Measurements from ENCODE around the gene ACOT7. TPM values are rescaled to one million over a fixed set of nuclear protein-coding genes. Genes with fewer than 3 reads are reported as not detected.

ACOT7 gene
- total RNA-seq, 1 donor from 2014 or later, result 12.7 TPM

DNA sequence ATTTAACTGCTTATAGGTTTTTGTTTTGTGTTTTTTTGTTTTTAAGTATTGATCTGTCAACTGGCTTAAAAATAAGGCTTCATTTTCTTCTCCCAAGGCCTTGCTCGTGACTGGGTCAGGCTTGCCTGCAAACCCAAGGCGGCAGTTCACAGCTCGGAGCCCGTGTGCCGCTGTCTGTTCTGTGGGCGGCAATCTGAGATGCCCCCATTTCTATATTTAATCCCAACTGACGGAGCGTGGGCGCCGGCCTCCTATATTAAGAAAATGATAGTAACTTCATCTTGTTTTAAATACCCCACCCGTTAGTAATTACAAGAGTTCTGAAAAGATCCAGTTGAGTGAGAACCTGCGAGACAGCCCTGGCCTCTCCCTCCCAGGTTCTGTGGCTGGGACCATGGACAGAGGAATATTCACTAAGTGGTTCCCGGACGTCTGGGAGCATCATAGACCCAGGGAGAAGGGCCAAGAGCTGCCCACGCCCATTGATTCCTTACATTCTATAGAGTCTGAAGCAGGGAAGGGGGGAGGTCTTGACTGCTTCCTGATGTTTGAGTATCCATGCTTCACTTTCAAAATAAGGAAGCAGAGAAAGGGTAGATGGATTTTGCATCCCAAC, 90.1 kb downstream of the ACOT7 start:
- Mint-ChIP-seq H3K4me1 (no peaks in the 10 kb centered on the region), H3K9me3 (no peaks in the 10 kb centered on the region), H3K27ac (no peak overlapping the region), H3K27me3 (no peaks in the 10 kb centered on the region), H3K36me3 (ENCODE audit: low read depth) (no peaks in the 10 kb centered on the region), H3K4me3 (no peak overlapping the region)
- POLR2A ChIA-PET, result no interaction called here
- TF ChIP-seq, protein P1, sequence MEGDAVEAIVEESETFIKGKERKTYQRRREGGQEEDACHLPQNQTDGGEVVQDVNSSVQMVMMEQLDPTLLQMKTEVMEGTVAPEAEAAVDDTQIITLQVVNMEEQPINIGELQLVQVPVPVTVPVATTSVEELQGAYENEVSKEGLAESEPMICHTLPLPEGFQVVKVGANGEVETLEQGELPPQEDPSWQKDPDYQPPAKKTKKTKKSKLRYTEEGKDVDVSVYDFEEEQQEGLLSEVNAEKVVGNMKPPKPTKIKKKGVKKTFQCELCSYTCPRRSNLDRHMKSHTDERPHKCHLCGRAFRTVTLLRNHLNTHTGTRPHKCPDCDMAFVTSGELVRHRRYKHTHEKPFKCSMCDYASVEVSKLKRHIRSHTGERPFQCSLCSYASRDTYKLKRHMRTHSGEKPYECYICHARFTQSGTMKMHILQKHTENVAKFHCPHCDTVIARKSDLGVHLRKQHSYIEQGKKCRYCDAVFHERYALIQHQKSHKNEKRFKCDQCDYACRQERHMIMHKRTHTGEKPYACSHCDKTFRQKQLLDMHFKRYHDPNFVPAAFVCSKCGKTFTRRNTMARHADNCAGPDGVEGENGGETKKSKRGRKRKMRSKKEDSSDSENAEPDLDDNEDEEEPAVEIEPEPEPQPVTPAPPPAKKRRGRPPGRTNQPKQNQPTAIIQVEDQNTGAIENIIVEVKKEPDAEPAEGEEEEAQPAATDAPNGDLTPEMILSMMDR (IDR thresholded peaks at IDR 0.05), result no peak
- intact Hi-C loops (cut with micrococcal nuclease), result no loop called here
- ATAC-seq (ENCODE audit: low read depth) (no peak), DNase-seq (no peak)
- CTCF ChIA-PET, result no interaction called here

DNA sequence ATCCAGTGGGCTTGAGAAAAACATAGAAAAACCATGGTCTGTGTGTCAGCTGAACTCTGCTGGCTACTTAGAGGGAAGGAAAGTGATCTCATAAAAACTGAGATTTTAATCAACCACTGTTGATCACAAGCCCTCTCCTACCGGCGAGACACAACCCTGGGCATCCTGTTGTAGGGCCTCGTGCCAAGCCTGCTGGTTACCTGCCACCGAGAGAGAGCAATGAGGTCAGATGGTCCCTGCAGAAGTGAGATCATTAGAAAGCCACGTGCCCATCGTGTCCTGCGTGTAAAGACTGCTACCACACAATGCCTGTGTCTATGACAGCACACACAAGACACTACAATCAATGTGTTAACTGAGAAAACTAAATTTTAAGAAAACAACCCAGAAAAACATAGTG, 91.0 kb downstream of the ACOT7 start:
- no peak for ATAC-seq (ENCODE audit: low read depth)
- POLR2A ChIA-PET, result no interaction called here

GRCh38 chr1:6301526-6301925, 92.0 kb downstream of the ACOT7 start:
- Mint-ChIP-seq H3K4me3 (no peak overlapping the region), H3K9me3 (no peaks in the 10 kb centered on the region), H3K27me3 (no peaks in the 10 kb centered on the region), H3K4me1 (no peaks in the 10 kb centered on the region), H3K36me3 (ENCODE audit: low read depth) (no peaks in the 10 kb centered on the region), H3K27ac (no peak overlapping the region)
- intact Hi-C loops (cut with micrococcal nuclease), result no loop called here
- DNase-seq (no peak), ATAC-seq (ENCODE audit: low read depth) (no peak)
- TF ChIP-seq, protein P1 (IDR thresholded peaks at IDR 0.05), result no peak
- ChIA-PET POLR2A (no interaction called here), CTCF (no interaction called here)

More for the DNA sequence above, 91.0 kb downstream of the ACOT7 start:
- Mint-ChIP-seq H3K4me3 (no peak overlapping the region), H3K27ac (no peak overlapping the region), H3K27me3 (no peaks in the 10 kb centered on the region), H3K9me3 (no peaks in the 10 kb centered on the region), H3K4me1 (no peaks in the 10 kb centered on the region), H3K36me3 (ENCODE audit: low read depth) (no peaks in the 10 kb centered on the region)
- CTCF ChIA-PET, result no interaction called here
- intact Hi-C loops (cut with micrococcal nuclease), result no loop called here
- no peak for DNase-seq
- TF ChIP-seq, protein P1 (IDR thresholded peaks at IDR 0.05), result no peak

- Mint-ChIP-seq H3K27ac (no peak overlapping the region), H3K9me3 (no peaks in the 10 kb centered on the region), H3K4me3 (no peak overlapping the region), H3K4me1 (no peaks in the 10 kb centered on the region), H3K27me3 (no peaks in the 10 kb centered on the region), H3K36me3 (ENCODE audit: low read depth) (no peaks in the 10 kb centered on the region)
- CTCF ChIA-PET, result no interaction called here
- no peak for ATAC-seq (ENCODE audit: low read depth)
- TF ChIP-seq, protein P1 (IDR thresholded peaks at IDR 0.05), result no peak
- DNase-seq, result no peak
- intact Hi-C loops (cut with micrococcal nuclease), result no loop called here
- POLR2A ChIA-PET, result no interaction called here
Measured at GRCh38 chr1:6300342-6301048, 93.1 kb downstream of the ACOT7 start.

DNA sequence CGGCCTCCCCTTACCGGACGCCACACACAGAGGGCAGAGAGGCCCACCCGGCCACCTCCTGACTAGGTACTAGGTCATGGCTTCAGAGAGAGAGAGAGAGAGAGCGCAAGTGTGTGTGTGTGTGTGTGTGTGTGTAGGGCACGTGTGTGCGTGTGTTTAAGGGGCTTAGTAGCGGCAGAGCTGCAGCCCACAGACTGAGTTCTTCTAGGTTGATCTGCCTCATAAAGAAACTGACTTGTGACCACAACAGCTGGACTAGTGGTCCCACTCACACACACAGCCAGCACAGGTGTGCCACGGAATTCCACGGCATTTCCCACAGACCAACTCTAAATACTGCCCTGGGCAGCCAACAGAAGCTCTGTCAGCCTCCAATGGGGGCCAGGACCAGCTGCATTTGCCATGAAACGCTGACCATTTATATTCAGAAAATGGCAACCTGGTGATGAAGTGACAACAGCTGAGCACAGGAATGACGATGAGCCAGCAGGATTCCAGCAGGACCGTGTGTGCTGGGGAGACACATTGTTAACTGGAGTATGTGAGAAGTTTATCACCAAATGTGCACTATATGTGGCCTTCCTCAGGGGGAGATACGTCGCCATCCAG, 93.9 kb downstream of the ACOT7 start:
- TF ChIP-seq, protein P1 (IDR thresholded peaks at IDR 0.05), result no peak
- CTCF ChIA-PET, result no interaction called here
- H3K9me3 Mint-ChIP-seq, result no peaks in the 10 kb centered on the region
- DNase-seq, result no peak
- intact Hi-C loops (cut with micrococcal nuclease), result no loop called here
- POLR2A ChIA-PET, result interaction anchor here (0.9 kb wide), 1 partner anchor 23 kb away, joined by 3 read pairs; no protein-coding TSS in a partner anchor
- no peak overlapping the region for H3K4me3 Mint-ChIP-seq
- no peak overlapping the region for H3K27ac Mint-ChIP-seq
- H3K36me3 Mint-ChIP-seq (ENCODE audit: low read depth), result no peaks in the 10 kb centered on the region
- no peaks in the 10 kb centered on the region for H3K4me1 Mint-ChIP-seq
- ATAC-seq (ENCODE audit: low read depth), result no peak
- H3K27me3 Mint-ChIP-seq, result no peaks in the 10 kb centered on the region
